Left lobe of liver (tissue), 2 donors: Measurements from ENCODE around the gene OLFM2. TPM values are rescaled to one million over a fixed set of nuclear protein-coding genes. Genes with fewer than 3 reads are reported as not detected.
"Not testable (repeated sequence)": the region's sequence is repeated elsewhere in the genome, so short reads cannot be mapped to it uniquely, and the experiment has no call there.

ENCODE experiments used
- ATAC-seq: fragments of 200-7000 bp; cut with Tn5 transposase; one replicate; pipeline ENCODE4 v1.9.1; 2020; ENCODE audit warnings: mild to moderate bottlenecking, moderate library complexity
- DNase-seq: peaks from one replicate; pipeline ENCODE4 v3.0.0-alpha.2; 2020; ENCODE audit warnings: low spot score
- total RNA-seq: library from RNA; stranded (reverse); gene quantifications from one replicate; pipeline ENCODE4 v1.2.1, GENCODE V29; 2021
- donor health status: DM: no; HTN: no; CAD: no; lungs with moderate emphysema.
- donor health status: DM: no; HTN: yes; CAD: no.

Gene OLFM2
- 29.0 TPM for total RNA-seq

- peak; percentile 54 for DNase-seq
- ATAC-seq = peak; percentile 34
These were observed at the start of gene OLFM2 for GRCh38 chr19:9936326-9937000. OLFM2 (minus strand) TSS chr19:9936515; CDS start chr19:9936366, 149 bp downstream.

GRCh38 chr19:9981406-9982260 lies 45.3 kb upstream of the OLFM2 start:
- ATAC-seq = no peak
- no peak for DNase-seq

GRCh38 chr19:9972103-9972502 lies 35.8 kb upstream of the OLFM2 start:
- no peak for ATAC-seq
- DNase-seq = no peak

- no peak for DNase-seq
- ATAC-seq = no peak
These were observed 35.0 kb upstream of the OLFM2 start for GRCh38 chr19:9971166-9971897.

DNA sequence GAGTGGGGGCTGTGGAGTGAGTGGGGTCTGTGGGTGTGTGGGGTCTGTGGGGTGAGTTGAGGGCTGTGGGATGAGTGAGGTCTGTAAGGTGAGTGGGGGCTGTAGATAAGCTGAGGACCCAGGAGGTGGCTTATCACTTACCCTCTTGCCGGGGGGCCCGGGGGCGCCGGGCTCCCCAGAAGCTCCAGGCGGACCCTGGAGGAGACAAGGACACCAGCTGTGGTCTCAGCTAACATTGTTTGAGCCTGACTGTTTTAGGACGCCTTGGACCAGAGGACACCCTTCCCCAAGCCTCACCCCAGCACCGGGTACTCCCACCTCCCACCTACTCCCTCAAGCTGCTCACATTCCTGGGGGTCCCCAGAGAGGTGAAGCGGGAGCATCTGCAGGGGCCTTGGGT lies 34.2 kb upstream of the OLFM2 start:
- no peak for DNase-seq
- ATAC-seq = no peak

DNA sequence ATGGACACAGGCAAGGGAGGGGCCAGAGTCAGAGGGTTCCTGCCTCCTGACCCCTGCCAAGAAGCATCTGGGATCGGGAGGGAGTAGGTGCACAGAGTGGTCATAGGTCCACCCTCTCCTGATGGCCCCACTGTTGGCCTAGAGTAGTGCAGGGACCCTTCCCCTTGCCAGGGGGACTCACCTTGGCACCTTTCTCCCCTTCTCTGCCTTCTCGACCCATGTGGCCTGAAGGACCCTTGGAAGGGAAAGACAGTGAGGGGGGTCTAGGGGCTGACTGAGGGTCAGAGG lies 33.3 kb upstream of the OLFM2 start:
- DNase-seq (no peak), ATAC-seq (no peak)

- DNase-seq (no peak), ATAC-seq (no peak)
These were observed 32.7 kb upstream of the OLFM2 start for GRCh38 chr19:9968820-9969687.

- DNase-seq = no peak
- no peak for ATAC-seq
These were observed 31.0 kb upstream of the OLFM2 start for GRCh38 chr19:9967326-9967725.

- no peak for ATAC-seq
These were observed 30.1 kb upstream of the OLFM2 start for GRCh38 chr19:9966448-9966847.

GRCh38 chr19:9966024-9966423 lies 29.7 kb upstream of the OLFM2 start:
- no peak for DNase-seq
- ATAC-seq = no peak

More at GRCh38 chr19:9966448-9966847, 30.1 kb upstream of the OLFM2 start:
- no peak for DNase-seq

GRCh38 chr19:9962623-9963290 lies 26.4 kb upstream of the OLFM2 start:
- no peak for DNase-seq
- ATAC-seq = no peak

- ATAC-seq = no peak
- no peak for DNase-seq
These were observed 24.8 kb upstream of the OLFM2 start for GRCh38 chr19:9961103-9961502.

- no peak for DNase-seq
- no peak for ATAC-seq
These were observed 22.1 kb upstream of the OLFM2 start for GRCh38 chr19:9958379-9958821.

GRCh38 chr19:9956956-9957355 lies 20.6 kb upstream of the OLFM2 start:
- ATAC-seq (no peak), DNase-seq (no peak)

- ATAC-seq = no peak
- DNase-seq = no peak
These were observed 17.7 kb upstream of the OLFM2 start for GRCh38 chr19:9953802-9954542.

DNA sequence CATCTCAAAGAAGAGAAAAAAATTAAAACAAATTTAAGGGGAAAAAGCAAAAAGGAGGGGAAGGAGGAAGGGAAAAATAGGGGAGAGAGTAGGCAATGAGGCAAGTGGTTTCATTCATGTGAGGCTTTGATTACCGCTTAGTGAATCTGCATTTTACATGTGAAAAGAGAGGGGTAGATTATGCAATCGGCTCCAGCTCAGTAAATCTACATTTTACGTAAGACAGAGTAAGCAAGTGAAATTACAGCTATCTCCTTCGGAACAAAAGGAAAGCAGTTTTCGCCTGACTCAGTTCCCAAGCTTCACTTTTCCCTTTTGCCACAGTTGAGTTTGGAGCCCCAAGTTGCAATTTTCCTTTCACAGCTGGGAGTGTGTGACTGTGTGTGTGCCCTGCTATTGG lies 16.0 kb upstream of the OLFM2 start:
- no peak for DNase-seq
- ATAC-seq = no peak

DNA sequence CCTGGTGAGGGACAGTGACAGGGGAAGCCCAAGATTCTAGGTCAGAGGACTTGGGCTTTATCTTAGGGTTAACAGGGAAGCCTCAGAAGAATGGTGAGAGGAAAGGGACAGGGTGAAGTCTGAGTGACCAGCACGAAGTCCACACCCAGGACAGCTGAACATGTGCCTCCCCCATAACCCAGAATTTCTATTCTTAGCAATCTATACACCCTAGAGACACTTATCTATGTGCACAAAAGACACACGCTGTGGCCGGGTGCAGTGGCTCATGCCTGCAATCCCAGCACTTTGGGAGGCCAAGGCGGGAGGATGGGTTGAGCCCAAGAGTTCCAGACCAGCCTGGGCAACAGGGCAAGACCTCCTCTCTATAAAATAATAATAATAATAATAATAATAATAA lies 11.1 kb upstream of the OLFM2 start:
- ATAC-seq = peak; percentile 6
- no peak for DNase-seq

- not testable (repeated sequence) for ATAC-seq, DNase-seq
These were observed 10.3 kb upstream of the OLFM2 start for GRCh38 chr19:9946528-9947125.

DNA sequence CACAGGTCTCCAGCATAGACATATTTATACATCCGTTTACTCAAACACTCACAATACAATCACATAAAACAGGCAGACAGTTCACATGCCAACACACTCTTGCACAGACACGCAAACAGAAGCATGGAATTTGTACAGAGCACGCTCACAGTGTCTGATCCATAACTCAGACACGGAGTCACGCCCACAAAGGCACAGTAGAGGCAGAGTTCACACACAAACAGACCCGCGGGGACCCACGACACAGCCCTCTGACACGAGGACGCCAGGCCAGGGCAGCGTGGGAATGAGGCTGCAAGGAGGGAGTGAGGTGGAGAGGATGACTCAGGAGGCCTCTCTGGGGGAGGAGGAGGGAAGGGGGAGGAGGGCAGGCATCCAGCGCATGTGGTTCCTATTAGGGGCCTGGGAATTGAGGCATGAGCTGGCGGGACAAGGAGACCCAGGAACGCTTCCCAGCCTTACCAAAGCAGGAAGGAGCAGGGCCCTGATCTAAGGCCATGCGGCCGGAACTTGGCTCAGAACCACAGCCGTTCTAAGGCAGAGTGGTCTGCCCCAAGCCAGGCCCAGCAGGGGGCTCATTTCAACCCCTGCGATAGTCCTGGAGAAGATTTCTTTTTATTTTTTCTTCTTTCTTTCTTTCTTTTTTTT lies 9.1 kb upstream of the OLFM2 start:
- ATAC-seq (peak; percentile 60), DNase-seq (peak; percentile 63)
